Mesendoderm (in vitro differentiated cells): ENCODE results near the gene PRAC2. TPM values are rescaled to one million over a fixed set of nuclear protein-coding genes. Genes with fewer than 3 reads are reported as not detected.

Experiments used
- DNase-seq: peaks from one replicate; pipeline ENCODE4 v3.0.0; 2013
- H2AK5ac ChIP-seq: 2 replicates; pipeline ENCODE4 v1.6.1; 2013; ENCODE audit warnings: low read length, inconsistent platforms
- H2BK120ac ChIP-seq: 2 replicates; pipeline ENCODE4 v1.6.1; 2013; ENCODE audit warnings: low read depth, mild to moderate bottlenecking, low read length, moderate library complexity, mixed read lengths
- H2BK15ac ChIP-seq: replicated peaks from 2 replicates; pipeline ENCODE4 v1.6.1; 2013; ENCODE audit warnings: low read depth, mild to moderate bottlenecking, moderate library complexity
- H2BK5ac ChIP-seq: 2 replicates; pipeline ENCODE4 v1.6.1; 2013; ENCODE audit warnings: low read length, inconsistent platforms
- H3K18ac ChIP-seq: 2 replicates; pipeline ENCODE4 v1.6.1; 2013; ENCODE audit warnings: mild to moderate bottlenecking, low read length, mixed read lengths
- H3K23ac ChIP-seq: one replicate; pipeline ENCODE4 v1.6.1; 2013; ENCODE audit warnings: low read length
- H3K27ac ChIP-seq: 2 replicates; pipeline ENCODE4 v1.5.1; 2013; ENCODE audit warnings: low read depth, mild to moderate bottlenecking, inconsistent platforms, low read length, moderate library complexity
- H3K27me3 ChIP-seq: 2 replicates; pipeline ENCODE4 v1.6.1; 2013; ENCODE audit warnings: low read length, control low read depth, mild to moderate bottlenecking, inconsistent platforms; ENCODE audit not compliant: insufficient read depth, poor library complexity
- H3K36me3 ChIP-seq: 2 replicates; pipeline ENCODE4 v1.6.1; 2013; ENCODE audit warnings: low read length, inconsistent platforms; ENCODE audit not compliant: control insufficient read depth, insufficient read depth
- H3K4ac ChIP-seq: one replicate; pipeline ENCODE4 v1.6.1; 2013; ENCODE audit warnings: low read depth, mild to moderate bottlenecking, low read length, moderate library complexity
- H3K4me1 ChIP-seq: 2 replicates; pipeline ENCODE4 v1.6.1; 2013; ENCODE audit warnings: low read depth, low read length, inconsistent platforms; ENCODE audit not compliant: control insufficient read depth
- H3K4me2 ChIP-seq: 2 replicates; pipeline ENCODE4 v1.6.1; 2013; ENCODE audit warnings: low read length
- H3K4me3 ChIP-seq: 2 replicates; pipeline ENCODE4 v1.5.1; 2013; ENCODE audit warnings: mild to moderate bottlenecking, low read length
- H3K56ac ChIP-seq: one replicate; pipeline ENCODE4 v1.6.1; 2013; ENCODE audit warnings: low read length
- H3K79me1 ChIP-seq: 2 replicates; pipeline ENCODE4 v1.6.1; 2013; ENCODE audit warnings: low read length, inconsistent platforms
- H3K79me2 ChIP-seq: 2 replicates; pipeline ENCODE4 v1.6.1; 2013; ENCODE audit warnings: mild to moderate bottlenecking, low read length; ENCODE audit not compliant: control insufficient read depth, insufficient read depth
- H3K9ac ChIP-seq: 2 replicates; pipeline ENCODE4 v1.6.1; 2013; ENCODE audit warnings: low read length, inconsistent platforms
- H4K5ac ChIP-seq: one replicate; pipeline ENCODE4 v1.6.1; 2013; ENCODE audit warnings: low read length
- H4K8ac ChIP-seq: one replicate; pipeline ENCODE4 v1.6.1; 2013; ENCODE audit warnings: low read depth, mild to moderate bottlenecking, control low read depth, low read length, moderate library complexity
- WGBS: extraction: QIAGEN DNeasy Blood & Tissue Kit; methylation state at CpG from one replicate; pipeline ENCODE4 v1.1.7; 2013; ENCODE audit warnings: low lambda C conversion rate, missing lambda C conversion rate; ENCODE audit not compliant: insufficient coverage; ENCODE audit errors: extremely low coverage; 5-methylcytosine and 5-hydroxymethylcytosine counted together
- polyA plus RNA-seq, 2 experiments: library from polyadenylated mRNA; stranded (reverse); fragments of 200-250 nt; gene quantifications; one replicate each; pipeline ENCODE4 v1.2.3, GENCODE V29; 2013

PRAC2 gene
- 0.69 TPM for polyA plus RNA-seq (2013, experiment 1 of 2)
- 0.32 TPM for polyA plus RNA-seq (2013, experiment 2 of 2)

DNA sequence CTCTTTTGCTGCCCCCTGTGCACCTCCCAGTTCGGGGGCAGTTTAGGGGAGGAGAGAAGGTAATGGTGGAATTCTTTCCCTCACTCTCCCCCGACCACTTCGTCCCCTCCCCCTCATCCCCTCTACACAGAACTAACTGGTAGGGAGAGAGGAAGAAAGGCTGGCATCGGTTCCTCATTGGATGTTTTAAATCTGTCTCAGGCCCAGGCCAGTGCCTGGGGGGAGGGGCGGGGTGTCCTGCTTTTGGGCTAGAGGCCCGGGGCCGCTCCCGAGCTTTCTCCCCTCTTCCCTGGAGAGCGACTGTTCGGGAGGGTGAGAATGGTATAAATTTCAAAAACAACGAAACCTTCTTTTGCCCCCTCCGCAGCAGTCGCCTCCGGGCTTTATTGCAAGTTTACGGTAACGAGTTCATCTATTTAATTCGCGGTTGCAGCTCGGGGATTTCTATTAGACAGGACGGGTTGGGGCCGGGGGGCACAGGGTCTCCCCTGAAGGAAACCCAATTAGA, at the start of gene PRAC2:
TSS of gene PRAC2 (plus strand) at position 271 of the 508 bp plus-strand sequence. CDS start 1,226 bp downstream, outside the sequence.
- Histone ChIP-seq H3K27me3 (peaks cover 31% of the 10 kb centered on the region), H3K9ac (peak within 1 kb of the TSS; percentile 68), H3K18ac (peak within 1 kb of the TSS; percentile 46), H3K79me1 (no peaks in the 10 kb centered on the region), H3K56ac (peak within 1 kb of the TSS; percentile 88), H4K8ac (peak within 1 kb of the TSS; percentile 91), H2BK15ac (no peak within 1 kb of the TSS), H3K27ac (peak within 1 kb of the TSS; percentile 84), H3K23ac (peak within 1 kb of the TSS; percentile 92), H3K4ac (peak within 1 kb of the TSS; percentile 73), H3K79me2 (no peaks in the 10 kb centered on the region), H2BK5ac (peak within 1 kb of the TSS; percentile 44), H2AK5ac (no peak within 1 kb of the TSS), H3K4me3 (peak within 1 kb of the TSS; percentile 19), H3K4me1 (peaks cover 2% of the 10 kb centered on the region), H4K5ac (no peak within 1 kb of the TSS), H2BK120ac (peak within 1 kb of the TSS; percentile 32), H3K36me3 (no peaks in the 10 kb centered on the region), H3K4me2 (peak within 1 kb of the TSS; percentile 86)
- peak; percentile 87 for DNase-seq
- WGBS, result no CpG with 5 or more reads among the region's 21 CpGs

- no peaks in the 10 kb centered on the region for H3K4me1 ChIP-seq
- no peak overlapping the region for H3K4me2 ChIP-seq
- H2BK15ac ChIP-seq, result no peak overlapping the region
- no peak overlapping the region for H4K5ac ChIP-seq
- no peak overlapping the region for H3K18ac ChIP-seq
- no peak overlapping the region for H3K4ac ChIP-seq
- no peak overlapping the region for H2BK5ac ChIP-seq
- no peaks in the 10 kb centered on the region for H3K27me3 ChIP-seq
- H2AK5ac ChIP-seq, result no peak overlapping the region
- H3K23ac ChIP-seq, result no peak overlapping the region
- no peak overlapping the region for H4K8ac ChIP-seq
- no peak overlapping the region for H3K9ac ChIP-seq
- no peak overlapping the region for H3K4me3 ChIP-seq
- no peaks in the 10 kb centered on the region for H3K36me3 ChIP-seq
- H3K56ac ChIP-seq, result no peak overlapping the region
- no CpG with 5 or more reads among the region's 6 CpGs for WGBS
- no peak overlapping the region for H2BK120ac ChIP-seq
- no peaks in the 10 kb centered on the region for H3K79me2 ChIP-seq
- no peak overlapping the region for H3K27ac ChIP-seq
- no peaks in the 10 kb centered on the region for H3K79me1 ChIP-seq
- no peak for DNase-seq
Observed at GRCh38 chr17:48676963-48677558, 45.9 kb upstream of the PRAC2 start.

DNA sequence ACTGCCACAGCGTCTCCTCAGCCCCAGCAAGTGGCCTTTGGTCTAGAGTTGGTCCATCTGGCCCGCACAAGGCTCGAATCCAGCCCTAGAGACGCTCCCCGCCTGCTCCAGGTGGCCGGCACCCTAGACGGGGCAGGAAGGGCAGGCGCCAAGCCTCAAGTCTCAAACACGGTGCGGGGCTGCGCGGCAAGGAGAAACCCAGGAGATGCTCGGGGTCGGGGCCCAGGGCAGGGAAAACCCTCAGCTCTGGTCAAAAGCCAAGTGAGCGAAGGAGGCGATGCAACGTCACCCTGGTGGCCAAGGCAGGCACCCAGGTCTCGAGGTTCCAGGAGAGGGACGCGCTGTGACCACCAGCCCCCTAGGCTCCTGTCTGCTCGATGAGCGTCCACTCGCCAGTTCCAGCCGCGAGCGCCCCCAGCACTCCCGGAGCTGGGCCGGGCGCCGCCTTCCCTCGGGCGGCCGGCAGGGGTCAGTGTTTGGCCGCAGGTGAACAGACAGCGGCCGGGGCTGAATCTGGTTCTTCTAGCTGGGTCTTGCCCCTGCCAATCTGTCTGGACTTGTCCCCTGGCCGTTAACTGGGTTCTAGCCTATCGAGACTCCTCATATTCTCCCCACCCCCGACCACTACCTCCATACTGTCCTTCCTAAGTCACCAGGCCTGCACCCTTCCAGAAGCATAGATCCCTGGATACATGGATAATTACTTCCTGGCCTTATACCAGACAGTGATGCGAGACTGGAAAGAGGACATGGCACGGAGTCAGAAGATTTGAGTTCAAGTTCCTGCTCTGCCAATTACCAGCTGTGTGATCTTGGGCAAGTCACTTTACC, 44.6 kb upstream of the PRAC2 start:
- H3K18ac ChIP-seq, result no peak overlapping the region
- no peaks in the 10 kb centered on the region for H3K36me3 ChIP-seq
- no peak overlapping the region for H3K27ac ChIP-seq
- no peak overlapping the region for H4K8ac ChIP-seq
- peak overlapping the region; percentile 84 for H3K4me2 ChIP-seq
- H3K9ac ChIP-seq, result peak overlapping the region; percentile 56
- no peak overlapping the region for H3K4me3 ChIP-seq
- H3K4ac ChIP-seq, result no peak overlapping the region
- no peak overlapping the region for H4K5ac ChIP-seq
- no CpG with 5 or more reads among the region's 41 CpGs for WGBS
- no peak overlapping the region for H2BK120ac ChIP-seq
- H2BK5ac ChIP-seq, result no peak overlapping the region
- no peak overlapping the region for H2BK15ac ChIP-seq
- no peaks in the 10 kb centered on the region for H3K4me1 ChIP-seq
- H2AK5ac ChIP-seq, result no peak overlapping the region
- DNase-seq, result peak; percentile 81
- H3K79me2 ChIP-seq, result no peaks in the 10 kb centered on the region
- H3K27me3 ChIP-seq, result no peaks in the 10 kb centered on the region
- peak overlapping the region; percentile 94 for H3K23ac ChIP-seq
- no peaks in the 10 kb centered on the region for H3K79me1 ChIP-seq
- peak overlapping the region; percentile 67 for H3K56ac ChIP-seq

DNA sequence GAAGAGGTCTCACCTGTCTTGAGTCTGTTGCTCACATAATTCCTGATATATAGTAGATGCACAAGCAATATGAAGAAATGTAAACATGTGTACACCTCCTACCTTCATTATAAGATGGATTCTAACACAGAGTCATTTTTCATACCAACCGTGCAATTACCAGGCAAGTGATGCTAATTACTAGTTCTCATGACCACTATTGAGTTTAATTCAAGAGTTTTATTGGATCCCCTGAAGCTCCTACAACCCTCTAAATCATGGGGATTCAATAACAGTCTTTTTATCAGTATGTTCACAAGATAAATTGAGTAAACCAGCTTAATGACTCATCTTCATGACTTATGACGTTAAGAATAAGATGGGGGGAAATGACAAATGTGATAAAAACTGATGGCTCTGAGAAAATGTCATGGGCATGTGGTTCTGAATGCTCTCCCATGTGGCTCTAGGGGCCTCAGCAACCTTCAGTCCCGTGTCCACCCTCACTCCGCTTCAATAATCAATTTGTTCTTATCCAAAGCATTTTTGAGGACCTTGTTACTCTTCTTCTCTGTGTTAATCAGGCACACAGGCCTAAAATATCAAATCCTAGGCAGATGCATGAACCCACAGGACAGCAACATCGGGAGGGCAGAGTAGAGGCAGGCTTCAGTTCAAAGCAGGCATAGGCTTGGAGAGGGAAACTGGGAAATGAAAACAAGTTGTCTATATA, 43.4 kb upstream of the PRAC2 start:
- no peak overlapping the region for H3K56ac ChIP-seq
- no peak overlapping the region for H2BK120ac ChIP-seq
- H3K79me2 ChIP-seq, result no peaks in the 10 kb centered on the region
- H3K79me1 ChIP-seq, result no peaks in the 10 kb centered on the region
- H3K27me3 ChIP-seq, result no peaks in the 10 kb centered on the region
- H2AK5ac ChIP-seq, result no peak overlapping the region
- DNase-seq, result no peak
- no peak overlapping the region for H3K4ac ChIP-seq
- no peak overlapping the region for H2BK15ac ChIP-seq
- no peak overlapping the region for H3K4me2 ChIP-seq
- no peaks in the 10 kb centered on the region for H3K36me3 ChIP-seq
- no peak overlapping the region for H4K8ac ChIP-seq
- no peak overlapping the region for H3K27ac ChIP-seq
- H4K5ac ChIP-seq, result no peak overlapping the region
- no peak overlapping the region for H2BK5ac ChIP-seq
- WGBS, result no CpG with 5 or more reads among the region's 5 CpGs
- H3K4me1 ChIP-seq, result no peaks in the 10 kb centered on the region
- no peak overlapping the region for H3K4me3 ChIP-seq
- no peak overlapping the region for H3K18ac ChIP-seq
- H3K9ac ChIP-seq, result no peak overlapping the region
- H3K23ac ChIP-seq, result no peak overlapping the region

DNA sequence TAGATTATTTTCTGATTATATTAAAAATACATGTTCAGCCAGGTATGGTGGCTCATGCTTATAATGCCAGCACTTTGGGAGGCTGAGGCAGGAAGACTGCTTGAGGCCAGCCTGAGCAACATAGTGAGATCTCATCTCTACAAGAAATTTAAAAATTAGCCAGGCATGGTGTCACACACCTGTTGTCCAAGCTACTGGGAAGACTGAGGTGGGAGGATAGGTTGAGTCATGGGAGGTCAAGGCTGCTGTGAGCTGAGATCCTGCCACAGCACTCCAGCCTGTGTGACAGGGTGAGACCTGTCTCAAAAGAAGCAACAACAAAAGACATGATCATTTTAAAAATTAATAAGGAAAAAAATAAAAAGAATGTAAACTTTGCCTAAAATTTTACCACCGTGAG, 41.4 kb upstream of the PRAC2 start:
- Histone ChIP-seq H3K56ac (no peak overlapping the region), H2AK5ac (no peak overlapping the region), H4K5ac (no peak overlapping the region), H3K23ac (no peak overlapping the region), H3K79me1 (no peaks in the 10 kb centered on the region), H3K18ac (no peak overlapping the region), H3K4me1 (no peaks in the 10 kb centered on the region), H3K27me3 (no peaks in the 10 kb centered on the region), H3K4ac (no peak overlapping the region), H3K4me2 (no peak overlapping the region), H3K27ac (no peak overlapping the region), H2BK120ac (no peak overlapping the region), H2BK5ac (no peak overlapping the region), H3K4me3 (no peak overlapping the region), H3K79me2 (no peaks in the 10 kb centered on the region), H4K8ac (no peak overlapping the region), H2BK15ac (no peak overlapping the region), H3K36me3 (no peaks in the 10 kb centered on the region), H3K9ac (no peak overlapping the region)
- WGBS, result no CpG with 5 or more reads among the region's 1 CpG
- DNase-seq, result no peak
